SKM-1 treated with dmso at 0.1 percent for 144 hours (cell line): Measurements from ENCODE around the gene EIF3D.

Experiments used
- DNase-seq: peaks from one replicate; lab custom pipeline; 2025; ENCODE audit not compliant: unreplicated experiment; lab: John Stamatoyannopoulos, UW

EIF3D gene

DNA sequence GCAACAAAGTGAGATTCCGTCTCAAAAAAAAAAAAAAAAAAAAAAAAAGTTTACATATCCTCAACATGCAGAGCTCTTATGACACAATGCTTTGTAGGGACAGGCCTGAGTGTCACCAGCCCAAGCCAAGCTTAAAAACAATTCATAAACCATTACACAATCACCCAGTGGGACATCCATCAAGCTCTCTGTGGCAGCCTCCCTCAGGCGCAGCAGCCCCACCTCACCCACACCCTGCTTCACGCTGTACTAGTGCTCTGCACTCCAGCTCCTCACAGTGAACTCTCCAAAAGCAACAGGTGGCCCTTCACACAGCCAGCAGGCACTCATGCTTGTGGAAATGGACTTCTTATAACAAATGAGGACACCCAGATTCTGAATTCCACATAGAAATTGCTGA is 18.6 kb downstream of the EIF3D start:
- DNase-seq = no peak

DNA sequence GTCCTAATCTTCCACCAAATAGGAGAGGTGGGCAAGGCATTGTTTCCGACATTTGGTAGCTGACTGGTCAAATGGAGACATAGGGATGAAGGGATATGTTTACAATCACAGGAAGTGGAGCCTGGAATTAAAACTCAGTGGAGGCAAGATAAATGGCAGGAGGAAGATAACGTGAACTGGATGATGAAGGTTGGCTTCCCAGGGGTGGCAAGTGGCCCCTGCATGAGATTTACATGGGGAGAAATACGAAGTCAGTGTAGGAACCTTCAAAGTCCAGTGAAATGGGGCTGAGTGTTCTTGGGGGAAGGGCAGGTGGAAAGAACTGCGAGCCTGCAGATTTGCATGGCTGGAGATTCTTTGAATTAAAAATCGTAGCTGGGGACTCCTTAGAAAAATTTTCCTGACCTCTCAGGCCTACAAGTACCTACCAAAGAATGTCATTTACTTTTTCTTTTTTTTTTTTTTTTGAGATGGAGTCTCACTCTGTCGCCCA is 21.4 kb downstream of the EIF3D start:
- DNase-seq = no peak

DNA sequence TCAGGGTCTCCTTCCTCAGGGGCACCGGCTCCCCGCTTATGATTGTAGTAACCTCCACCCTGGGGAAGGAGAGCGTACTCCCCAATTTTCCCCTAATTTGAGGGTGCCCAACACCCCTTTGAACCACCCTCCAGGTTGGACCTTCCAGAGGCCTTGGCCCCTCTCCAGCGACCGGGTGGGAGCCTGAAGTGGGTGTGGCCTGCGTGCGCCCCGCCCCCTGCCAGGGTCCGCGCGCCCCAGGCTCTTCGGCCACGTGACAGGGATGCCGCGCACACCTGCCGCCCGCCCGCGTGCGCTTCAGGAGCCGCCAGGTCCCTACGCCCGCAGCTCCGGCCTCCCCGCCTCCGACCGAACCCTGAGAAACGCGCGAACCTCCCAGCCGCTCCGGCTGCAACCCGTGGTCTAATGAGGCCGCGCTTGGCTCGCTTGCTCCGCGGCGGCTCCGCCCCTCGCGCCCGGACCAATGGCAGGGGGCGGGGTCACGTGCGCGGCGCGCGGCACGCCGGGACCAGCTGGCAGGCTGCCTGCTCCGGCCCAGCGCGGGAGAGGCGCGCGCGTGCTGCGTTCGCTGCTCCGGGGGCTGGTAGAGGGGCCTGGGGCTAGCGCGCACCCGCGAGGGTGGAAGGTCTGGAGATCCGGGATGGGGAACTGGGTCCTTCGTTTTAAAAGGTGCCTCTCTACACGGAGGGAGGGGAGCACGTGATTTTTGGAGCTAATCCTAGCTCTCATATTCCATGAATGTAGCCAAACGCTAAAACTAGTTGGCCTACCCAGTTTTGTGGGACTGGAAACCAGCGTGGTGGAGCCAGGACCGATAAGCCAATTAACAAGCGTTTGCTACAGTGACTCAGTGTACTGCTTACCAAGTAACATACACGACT is 22.1 kb downstream of the EIF3D start, which contains the start of gene FOXRED2:
TSS of gene FOXRED2 (minus strand) at position 404 of the 881 bp plus-strand sequence. CDS start 618 bp downstream, outside the sequence.
- DNase-seq = peak; percentile 70

DNA sequence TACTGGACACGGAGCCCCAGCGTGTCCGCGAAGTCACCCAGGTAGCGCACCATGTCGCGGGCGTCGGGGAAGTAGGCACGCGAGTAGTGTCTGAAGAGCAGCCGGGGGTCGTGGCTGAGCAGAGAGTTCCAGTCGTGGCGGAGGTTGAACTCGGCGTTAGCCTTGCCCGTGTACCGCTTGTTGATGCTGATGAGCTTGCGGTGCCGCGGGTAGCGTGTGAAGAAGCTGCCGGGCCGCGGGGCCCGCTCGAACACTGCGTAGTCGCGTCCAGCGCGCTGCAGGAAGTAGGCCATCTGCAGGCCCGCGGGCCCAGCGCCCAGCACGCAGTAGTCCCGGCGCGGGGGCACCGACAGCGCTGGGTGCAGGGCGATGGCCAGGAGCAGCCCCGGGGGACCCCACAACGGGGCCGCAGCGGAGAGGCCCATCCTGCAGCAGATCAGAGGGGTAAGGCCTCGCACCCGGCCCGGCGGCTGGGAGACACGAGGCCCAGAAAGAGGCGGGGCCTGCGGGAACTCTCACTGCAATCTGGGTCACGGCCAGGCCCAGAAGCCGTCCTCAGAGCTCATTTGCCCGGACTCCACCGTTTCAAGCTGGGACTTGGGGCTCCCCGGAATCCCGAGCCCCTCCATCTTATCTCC is 22.8 kb downstream of the EIF3D start:
- DNase-seq = no peak

DNA sequence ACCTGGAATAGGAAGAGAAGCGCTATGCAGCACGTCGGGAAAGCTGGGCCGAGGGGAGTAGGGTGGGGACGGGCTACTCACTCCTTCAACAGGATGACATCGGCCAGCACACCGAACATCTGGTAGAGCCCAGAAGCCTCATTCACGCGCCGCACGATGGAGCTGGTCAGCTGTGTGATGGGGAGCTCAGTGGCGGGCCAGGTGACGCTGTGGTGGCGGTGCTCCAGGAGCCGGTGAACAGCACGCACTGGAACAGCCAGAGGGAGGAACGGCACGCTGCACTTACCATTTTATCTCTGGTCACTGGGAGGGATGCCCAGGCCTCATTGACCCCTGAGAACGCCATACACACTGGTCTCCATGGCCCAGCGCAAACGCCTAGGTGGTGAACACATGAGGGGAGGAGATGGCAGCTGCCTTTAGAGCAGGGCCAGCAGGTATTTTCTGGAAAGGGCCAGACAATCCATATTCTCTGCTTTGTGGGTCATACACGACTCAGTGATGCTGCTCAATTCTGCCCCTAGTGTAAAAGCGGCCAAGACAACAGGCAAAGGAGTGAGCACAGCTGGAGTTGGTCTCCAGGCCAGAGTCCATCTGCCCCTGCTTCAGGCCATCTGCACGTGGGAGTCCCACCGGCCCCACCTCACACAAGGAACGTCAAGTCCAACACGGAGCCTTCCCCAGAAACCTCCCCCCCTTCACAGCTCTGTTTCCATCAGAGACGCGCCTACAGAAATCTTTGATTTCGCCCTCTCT is 30.9 kb downstream of the EIF3D start:
- no peak for DNase-seq

DNA sequence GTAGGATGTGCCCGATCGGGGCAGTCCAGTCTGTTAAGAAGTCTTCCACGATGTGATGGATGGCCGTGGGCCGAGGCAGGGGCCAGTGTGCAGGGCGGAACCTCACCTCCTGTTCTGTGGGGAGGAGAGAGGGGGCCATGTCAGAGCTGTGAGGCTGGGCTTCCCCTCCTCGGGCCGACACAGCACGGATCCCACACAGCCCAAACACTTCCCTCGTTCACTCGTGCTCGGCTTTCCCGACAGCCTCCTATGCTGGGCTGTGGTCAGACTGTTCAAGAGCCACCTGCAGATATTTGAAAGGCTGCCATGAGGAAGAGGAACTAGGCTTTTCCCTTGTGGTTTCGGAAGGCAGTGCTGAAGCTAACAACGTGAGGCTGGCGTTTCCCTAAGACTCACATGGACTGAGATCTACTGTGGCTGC is 35.3 kb downstream of the EIF3D start:
- DNase-seq = peak; percentile 87

DNA sequence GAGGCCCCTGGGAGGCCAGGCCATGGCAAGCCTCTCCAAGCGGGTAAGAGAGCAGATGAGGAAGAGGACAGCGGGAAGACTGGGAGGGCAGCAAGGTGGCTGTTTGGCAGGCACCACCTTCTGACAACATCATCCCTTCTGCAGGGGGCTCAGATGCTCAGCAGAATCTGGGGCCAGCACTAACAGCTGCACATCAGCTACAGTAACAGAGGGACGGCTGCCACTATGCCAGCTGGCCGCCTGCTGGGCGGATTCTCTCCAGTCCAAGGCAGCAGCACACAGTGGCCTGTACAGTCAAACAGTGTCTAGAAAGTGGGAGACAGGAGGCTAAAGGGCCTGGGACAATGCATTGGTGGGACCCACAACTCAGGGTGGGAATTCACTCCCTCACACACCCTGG is 36.9 kb downstream of the EIF3D start:
- DNase-seq = no peak

DNA sequence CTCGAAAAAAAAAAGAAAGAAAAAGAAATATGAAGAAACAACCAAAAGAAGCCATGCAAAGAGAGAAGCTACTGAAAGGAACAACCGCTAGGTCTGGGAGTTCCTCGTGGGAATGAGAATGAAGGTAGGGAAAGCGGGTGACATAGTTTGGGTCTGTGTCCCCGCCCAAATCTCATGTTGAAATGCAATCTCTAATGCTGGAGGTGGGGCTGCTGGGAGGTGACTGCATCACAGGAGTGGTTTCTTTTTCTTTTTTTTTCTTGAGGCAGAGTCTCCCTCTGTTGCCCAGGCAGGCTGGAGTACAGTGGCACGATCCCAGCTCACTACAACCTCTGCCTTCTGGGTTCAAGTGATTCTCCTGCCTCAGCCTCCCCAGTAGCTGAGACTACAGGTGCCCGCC is 37.8 kb downstream of the EIF3D start:
- no peak for DNase-seq

DNA sequence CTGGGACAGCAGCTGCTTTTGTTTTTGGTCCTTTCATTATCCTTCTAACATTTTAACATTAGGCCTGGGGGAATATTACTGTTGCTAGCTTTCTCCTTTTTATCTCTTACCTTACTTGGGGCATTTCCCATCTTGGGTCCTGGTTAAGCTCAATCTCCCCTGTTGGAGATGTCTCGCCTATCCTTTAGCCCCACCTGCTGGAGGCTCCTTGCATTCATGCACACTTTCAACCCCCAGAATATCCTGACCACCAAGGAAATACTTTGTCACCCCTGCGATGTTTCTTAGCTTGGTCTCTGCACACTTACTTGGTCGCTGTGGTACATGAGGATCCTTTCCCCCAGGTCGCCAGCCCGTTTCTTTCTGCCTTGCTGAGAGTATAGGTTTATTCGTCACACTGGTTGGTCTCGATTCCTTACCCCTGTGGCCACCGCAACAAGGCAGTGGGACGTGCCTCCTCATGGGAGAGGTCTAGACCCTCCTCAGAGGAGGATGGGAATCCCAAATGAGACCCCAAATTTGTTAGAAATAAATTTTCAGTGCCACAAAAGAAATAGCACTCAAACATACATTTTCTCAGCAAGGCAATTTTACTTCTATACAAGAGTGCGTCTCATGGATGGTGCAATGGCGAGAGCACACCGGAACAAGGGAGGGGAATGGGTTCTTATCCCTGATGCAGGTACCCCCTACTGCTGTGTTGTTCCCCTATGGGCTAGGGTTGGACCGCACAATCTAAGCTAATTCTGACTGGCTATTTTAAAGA is 42.2 kb downstream of the EIF3D start:
- peak; percentile 63 for DNase-seq

DNA sequence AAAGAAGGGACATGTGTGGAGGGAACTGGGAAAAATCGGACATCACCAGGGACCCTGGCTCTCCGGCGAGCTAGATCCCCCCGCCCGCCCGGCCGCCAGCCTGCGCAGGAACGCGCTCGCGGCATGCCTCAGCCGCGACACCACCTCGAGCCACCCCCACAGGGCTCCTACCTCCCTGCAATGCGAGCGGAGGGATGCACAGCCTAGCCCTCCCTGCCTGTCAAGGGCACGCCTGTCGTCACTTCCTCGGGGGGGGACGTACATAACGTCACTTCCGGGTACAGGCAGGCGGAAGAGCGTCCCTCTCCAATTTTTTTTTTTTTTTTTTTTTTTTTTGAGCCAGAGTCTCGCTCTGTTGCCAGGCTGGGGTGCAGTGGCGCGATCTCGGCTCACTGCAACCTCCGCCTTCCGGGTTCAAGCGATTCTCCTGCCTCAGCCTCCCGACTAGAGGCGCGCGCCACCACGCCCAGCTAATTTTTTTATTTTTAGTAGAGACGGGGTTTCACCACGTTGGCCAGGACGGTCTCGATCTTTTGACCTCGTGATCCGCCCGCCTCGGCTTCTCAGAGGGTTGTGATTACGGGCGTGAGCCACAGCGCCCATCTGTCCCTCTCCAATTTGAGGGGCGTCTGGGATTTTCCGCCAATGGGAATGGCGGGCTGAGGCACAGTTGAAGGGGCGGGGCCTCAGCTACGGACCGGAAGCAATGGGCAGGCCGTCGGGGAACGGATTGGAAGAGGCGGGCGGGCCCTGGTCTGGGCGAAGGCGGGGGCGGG is 47.4 kb downstream of the EIF3D start, which contains the start of gene TXN2:
TSS of gene TXN2 (minus strand) at position 248 of the 776 bp plus-strand sequence. CDS start 803 bp downstream, outside the sequence.
- peak; percentile 97 for DNase-seq

DNA sequence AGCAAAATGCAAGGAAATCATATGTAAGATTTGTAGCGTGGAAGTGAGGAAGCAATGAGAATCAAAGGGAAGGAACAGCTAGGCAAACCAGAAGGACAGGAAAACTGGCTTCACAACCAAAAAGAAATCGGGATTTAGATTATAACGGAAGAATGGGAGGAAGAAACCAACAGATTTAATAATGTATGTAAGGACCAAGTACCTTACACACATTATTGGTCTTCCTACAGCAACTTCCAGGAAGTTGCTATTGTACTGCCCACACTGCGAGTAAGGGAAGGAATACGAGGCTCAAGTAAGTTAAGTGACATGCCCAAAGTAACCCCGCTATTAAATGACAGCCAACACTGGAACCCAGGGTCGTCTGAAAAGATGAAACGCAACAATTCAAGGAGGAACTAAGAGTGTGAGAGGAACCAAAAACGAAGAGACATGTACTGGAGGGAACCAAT is 48.0 kb downstream of the EIF3D start:
- DNase-seq = peak; percentile 89

DNA sequence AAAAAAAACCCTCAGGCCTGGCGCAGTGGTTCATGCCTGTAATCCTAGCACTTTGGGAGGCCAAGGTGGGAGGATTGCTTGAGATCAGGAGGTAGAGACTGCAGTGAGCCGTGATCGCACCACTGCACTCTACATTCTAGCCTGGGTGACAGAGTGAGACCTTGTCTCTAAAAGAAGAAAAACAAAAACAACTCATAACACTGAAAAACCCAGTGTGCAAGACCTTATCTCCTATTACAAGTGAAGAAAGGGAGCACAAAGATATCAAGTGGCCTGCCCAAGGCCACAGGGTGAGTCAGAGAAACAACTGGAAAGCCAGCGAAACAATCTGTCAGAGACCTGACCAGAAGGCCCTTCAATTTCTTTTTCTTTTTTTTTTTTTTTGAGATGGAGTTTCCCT is 50.0 kb downstream of the EIF3D start:
- no peak for DNase-seq

DNA sequence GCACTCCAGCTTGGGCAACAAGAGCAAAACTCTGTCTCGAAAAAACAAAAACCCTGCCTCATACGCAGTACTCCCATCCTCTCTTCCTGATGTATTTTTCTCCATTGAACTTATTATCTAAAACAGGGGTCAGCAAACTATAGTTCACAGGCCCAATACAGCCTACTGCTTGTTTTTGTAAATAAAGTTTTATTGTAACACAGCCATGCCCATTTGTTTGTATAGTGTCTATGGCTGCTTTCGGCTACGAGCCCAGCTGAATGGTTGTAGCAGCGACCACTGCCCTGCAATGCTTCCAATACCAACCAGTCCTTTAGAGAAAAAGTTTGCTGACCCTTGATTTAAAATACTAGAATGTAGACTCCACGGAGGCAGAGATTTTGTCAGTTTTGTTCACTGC is 53.6 kb downstream of the EIF3D start:
- DNase-seq = no peak

DNA sequence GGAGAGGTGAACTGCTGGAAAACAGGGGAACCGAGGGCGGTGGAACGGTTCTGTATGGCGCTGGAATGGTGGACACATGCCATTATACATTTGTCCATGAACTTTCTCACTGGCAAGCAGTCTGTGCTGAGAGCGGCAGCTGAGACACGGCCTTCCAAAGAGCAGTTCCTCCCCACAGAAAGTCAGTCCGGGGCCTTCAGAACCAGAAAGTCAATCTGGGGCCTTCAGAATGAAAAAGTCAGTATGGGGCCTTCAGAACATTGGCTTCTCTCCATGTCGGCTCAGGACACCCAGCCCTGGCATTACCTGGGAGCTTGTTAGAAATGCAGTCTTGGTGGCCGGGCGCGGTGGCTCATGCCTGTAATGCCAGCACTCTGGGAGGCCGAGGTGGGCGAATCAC is 56.3 kb downstream of the EIF3D start:
- no peak for DNase-seq

DNA sequence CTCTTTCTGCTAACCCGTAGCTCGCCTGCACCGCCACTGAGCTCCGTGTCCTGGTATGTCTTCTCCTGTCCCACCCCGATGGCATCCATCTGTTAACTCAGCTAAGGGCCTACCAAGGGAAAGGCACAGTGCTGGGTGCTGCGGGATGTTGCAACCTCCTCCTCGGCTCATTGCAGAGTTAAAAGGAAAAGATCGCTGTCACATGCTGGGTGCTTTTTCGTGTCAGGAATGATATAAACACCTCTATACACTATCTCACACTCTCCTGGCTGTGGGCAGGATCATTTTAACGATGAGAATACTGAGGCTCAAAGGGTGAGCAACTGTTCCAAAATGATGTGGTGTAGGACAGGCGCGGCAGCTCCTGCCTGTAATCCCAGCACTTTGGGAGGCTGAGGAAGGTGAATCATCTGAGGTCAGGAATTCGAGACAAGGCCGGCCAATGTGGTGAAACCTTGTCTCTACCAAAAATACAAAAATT is 57.6 kb downstream of the EIF3D start:
- no peak for DNase-seq

DNA sequence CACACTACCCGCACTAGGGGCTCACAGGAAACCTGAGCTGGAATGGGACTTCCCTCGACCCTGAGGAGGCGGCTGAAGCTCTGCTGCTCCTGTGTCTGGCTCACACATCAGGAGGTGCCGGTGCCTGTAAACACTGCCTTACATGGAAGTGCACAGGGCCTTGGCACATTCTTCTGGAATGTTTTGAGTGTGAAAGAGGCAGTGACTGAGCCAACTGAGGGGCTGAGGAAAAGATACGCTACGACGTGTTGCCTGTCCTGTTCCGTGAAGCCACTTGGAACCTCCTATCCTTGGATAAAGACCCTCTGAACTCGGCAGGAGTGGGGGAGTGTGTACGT is 58.0 kb downstream of the EIF3D start:
- no peak for DNase-seq

DNA sequence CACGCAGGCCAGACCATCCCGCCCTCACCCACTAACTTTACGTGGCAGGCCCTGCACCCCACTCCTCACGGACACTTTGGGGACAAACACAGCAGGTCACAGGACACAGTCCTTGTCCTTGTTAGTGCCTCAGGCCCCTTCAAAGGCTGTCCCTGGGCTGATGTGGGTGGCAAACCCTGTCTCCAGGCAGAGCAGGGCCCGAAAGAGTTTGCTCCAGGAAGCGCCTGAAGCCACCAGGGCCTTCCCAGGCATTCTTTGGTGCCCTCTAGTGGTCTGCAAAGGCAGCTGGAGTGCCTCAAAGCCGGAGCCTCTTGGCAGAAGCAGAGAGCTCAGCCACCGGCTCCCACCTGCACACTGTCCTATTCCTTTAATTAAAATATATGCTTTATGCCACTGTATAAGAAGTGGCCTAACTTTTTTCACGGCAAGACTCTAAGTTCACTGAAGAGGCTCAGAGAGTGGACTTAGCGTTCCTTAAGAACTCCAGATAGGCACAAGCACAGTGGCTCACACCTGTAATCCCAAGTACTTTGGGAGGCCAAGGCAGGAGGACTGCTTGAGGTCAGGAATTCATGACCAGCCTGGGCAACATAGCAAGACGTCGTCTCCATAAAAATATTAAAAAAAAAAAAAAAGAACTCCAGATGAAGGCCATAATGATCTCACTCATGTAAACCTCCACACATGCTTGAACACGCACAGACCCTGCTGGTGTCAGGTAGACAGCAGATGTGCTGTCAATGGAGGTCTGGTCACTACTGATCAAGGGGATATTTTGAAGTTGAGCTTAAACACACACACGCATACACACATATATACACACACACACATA is 58.6 kb downstream of the EIF3D start:
- DNase-seq = peak; percentile 70

DNA sequence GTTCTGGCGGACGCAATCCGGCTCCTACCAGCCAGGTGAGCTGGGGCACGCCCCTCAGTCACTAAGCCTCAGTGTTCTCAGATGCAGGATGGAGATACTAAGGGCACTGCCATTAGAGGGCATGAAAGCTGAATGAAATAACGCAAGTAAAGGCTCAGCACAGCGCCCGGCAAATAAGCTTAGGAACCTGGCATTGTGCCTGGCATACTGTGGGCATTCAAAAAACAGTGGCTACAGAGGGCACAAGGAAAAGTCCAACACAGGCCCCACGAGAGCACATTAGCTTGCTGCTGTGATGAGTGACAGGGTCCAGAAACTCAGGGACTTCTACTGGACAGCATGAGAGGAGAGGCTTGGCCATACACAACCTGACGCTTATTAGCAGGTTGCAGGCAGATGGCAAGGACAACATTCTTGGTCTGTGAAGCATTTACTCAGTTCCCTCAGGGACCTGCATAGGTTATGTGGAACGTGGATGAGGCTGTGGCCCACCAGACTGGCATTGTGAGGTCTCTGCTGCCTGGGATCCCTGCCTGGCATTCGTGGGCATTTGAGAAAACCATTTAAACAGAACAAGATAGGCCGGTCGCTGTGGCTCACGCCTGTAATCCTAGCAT is 59.8 kb downstream of the EIF3D start:
- no peak for DNase-seq
